Left ventricle myocardium inferior (tissue), 1 donor: ENCODE results near the gene SMPDL3A. TPM values are rescaled to one million over a fixed set of nuclear protein-coding genes. Genes with fewer than 3 reads are reported as not detected.

Source experiments
- DNase-seq: peaks from one replicate; pipeline ENCODE4 v3.0.0-alpha.2; 2020
- H3K27ac ChIP-seq: fragments of 200-600 bp; replicated peaks from 2 replicates; pipeline ENCODE4 v1.8.0; 2021
- H3K27me3 ChIP-seq: fragments of 200-600 bp; 2 replicates; pipeline ENCODE4 v1.8.0; 2021; ENCODE audit warnings: low read depth
- H3K36me3 ChIP-seq: fragments of 200-600 bp; 2 replicates; pipeline ENCODE4 v1.8.0; 2021
- H3K4me1 ChIP-seq: fragments of 200-600 bp; 2 replicates; pipeline ENCODE4 v1.8.0; 2021
- H3K4me3 ChIP-seq: fragments of 200-600 bp; 2 replicates; pipeline ENCODE4 v1.8.0; 2021; ENCODE audit warnings: mild to moderate bottlenecking, moderate library complexity
- H3K9me3 ChIP-seq: fragments of 200-600 bp; replicated peaks from 2 replicates; pipeline ENCODE4 v1.8.0; 2021
- CTCF ChIP-seq: fragments of 200-600 bp; IDR thresholded peaks from 2 replicates; pipeline ENCODE4 v1.8.0; 2021; ENCODE audit warnings: antibody characterized with exemption, mild to moderate bottlenecking, borderline replicate concordance
- intact Hi-C: fragments of 100-400 bp; cut with micrococcal nuclease; formaldehyde crosslinking; loops from one replicate; pipeline ENCODE4 v1.11.0; 2022
- total RNA-seq: library from RNA; stranded (reverse); fragmentation: NEBNext Ultra II Directional; extraction: Animal tissue kit (Norgen Biotek cat#: 25700); gene quantifications from one replicate; pipeline ENCODE4 v1.2.1, GENCODE V29; 2021
- donor health status: DM: no; HTN: yes; CAD: no; lungs with severe emphysema.

The SMPDL3A gene
- total RNA-seq, 1 donor from 2014 or later = 3.8 TPM

- Histone ChIP-seq H3K36me3 (peaks cover 45% of the 10 kb centered on the region), H3K27ac (no peak overlapping the region), H3K27me3 (no peaks in the 10 kb centered on the region), H3K4me3 (no peak overlapping the region), H3K9me3 (no peaks in the 10 kb centered on the region), H3K4me1 (no peaks in the 10 kb centered on the region)
- TF ChIP-seq CTCF = no peak
- intact Hi-C loops = no loop called here
- no peak for DNase-seq
These were observed 20.6 kb downstream of the SMPDL3A start for GRCh38 chr6:122809691-122810090.

- Histone ChIP-seq H3K4me1 (no peaks in the 10 kb centered on the region), H3K9me3 (no peaks in the 10 kb centered on the region), H3K36me3 (peaks cover 41% of the 10 kb centered on the region), H3K27ac (no peak overlapping the region), H3K4me3 (no peak overlapping the region), H3K27me3 (no peaks in the 10 kb centered on the region)
- DNase-seq = no peak
- TF ChIP-seq CTCF = no peak
- intact Hi-C loops = no loop called here
These were observed 21.1 kb downstream of the SMPDL3A start for GRCh38 chr6:122810189-122810588.

GRCh38 chr6:122817358-122817757 is 28.3 kb downstream of the SMPDL3A start:
- TF ChIP-seq CTCF = no peak
- Histone ChIP-seq H3K4me3 (no peak overlapping the region), H3K36me3 (no peaks in the 10 kb centered on the region), H3K9me3 (no peaks in the 10 kb centered on the region), H3K27ac (no peak overlapping the region), H3K27me3 (no peaks in the 10 kb centered on the region), H3K4me1 (no peaks in the 10 kb centered on the region)
- intact Hi-C loops = no loop called here
- DNase-seq = no peak

- Histone ChIP-seq H3K4me3 (no peak overlapping the region), H3K27ac (no peak overlapping the region), H3K36me3 (no peaks in the 10 kb centered on the region), H3K4me1 (no peaks in the 10 kb centered on the region), H3K9me3 (no peaks in the 10 kb centered on the region), H3K27me3 (no peaks in the 10 kb centered on the region)
- DNase-seq = no peak
- intact Hi-C loops = no loop called here
- TF ChIP-seq CTCF = no peak
These were observed 28.7 kb downstream of the SMPDL3A start for GRCh38 chr6:122817766-122818165.

- TF ChIP-seq CTCF = no peak
- DNase-seq = no peak
- Histone ChIP-seq H3K27ac (no peak overlapping the region), H3K36me3 (no peaks in the 10 kb centered on the region), H3K4me1 (no peaks in the 10 kb centered on the region), H3K27me3 (no peaks in the 10 kb centered on the region), H3K9me3 (no peaks in the 10 kb centered on the region), H3K4me3 (no peak overlapping the region)
- intact Hi-C loops = no loop called here
These were observed 29.8 kb downstream of the SMPDL3A start for GRCh38 chr6:122818866-122819265.

- Histone ChIP-seq H3K27ac (no peak overlapping the region), H3K4me3 (no peak overlapping the region), H3K36me3 (no peaks in the 10 kb centered on the region), H3K4me1 (no peaks in the 10 kb centered on the region), H3K9me3 (no peaks in the 10 kb centered on the region), H3K27me3 (no peaks in the 10 kb centered on the region)
- intact Hi-C loops = no loop called here
- no peak for DNase-seq
- TF ChIP-seq CTCF = no peak
These were observed 32.0 kb downstream of the SMPDL3A start for GRCh38 chr6:122821095-122821494.
